ENCODE data around the gene RAB10.

- TF ChIP-seq ZNF274 (IDR thresholded peaks at IDR 0.05; ENCODE audit: low read depth, low read length) (no peak), YY1 (IDR thresholded peaks at IDR 0.05; ENCODE audit: insufficient read depth, insufficient read length) (no peak)
These were observed 96.9 kb downstream of the RAB10 start for GRCh38 chr2:26130763-26131162.

All from NT2/D1 (cell line).